Ascending aorta (tissue), 2 donors: Measurements from ENCODE around the gene KIFC3. TPM values are rescaled to one million over a fixed set of nuclear protein-coding genes. Genes with fewer than 3 reads are reported as not detected.
"Not testable (repeated sequence)": the region's sequence is repeated elsewhere in the genome, so short reads cannot be mapped to it uniquely, and the experiment has no call there.

Source experiments
- DNase-seq, 2 donors: peaks; one replicate each; pipeline ENCODE4 v3.0.0-alpha.2; 2019; ENCODE audit warnings: low spot score in 2 of 2
- H3K27ac ChIP-seq, 2 donors: fragments of 200-600 bp; sonication (generic); one replicate each; pipeline ENCODE4 v1.5.1; 2016 to 2017; ENCODE audit warnings: mild to moderate bottlenecking in 1 of 2
- H3K27me3 ChIP-seq: fragments of 200-600 bp; sonication (generic); one replicate; pipeline ENCODE4 v1.5.1; 2017
- H3K36me3 ChIP-seq, 2 donors: fragments of 200-600 bp; sonication (generic); one replicate each; pipeline ENCODE4 v1.5.1; 2016
- H3K4me1 ChIP-seq, 2 donors: fragments of 200-600 bp; sonication (generic); one replicate each; pipeline ENCODE4 v1.5.1; 2016 to 2017; ENCODE audit warnings: mild to moderate bottlenecking in 1 of 2
- H3K4me3 ChIP-seq, 2 donors: fragments of 200-600 bp; sonication (generic); one replicate each; pipeline ENCODE4 v1.5.1; 2016 to 2017; ENCODE audit warnings: mild to moderate bottlenecking in 1 of 2
- H3K9me3 ChIP-seq, 2 donors: fragments of 200-600 bp; sonication (generic); one replicate each; pipeline ENCODE4 v1.5.1; 2016
- CTCF ChIP-seq, 3 experiments: fragments of 200-600 bp in 2 of 3; fragments of 450-650 bp in 1 of 3; sonication (generic) in 2 of 3; IDR thresholded peaks; one replicate each; pipeline ENCODE4 v1.5.1; 2016 to 2019; ENCODE audit warnings: antibody characterized with exemption in 3 of 3, mild to moderate bottlenecking in 1 of 3, moderate library complexity in 1 of 3
- intact Hi-C: fragments of 100-400 bp; cut with DNase I; formaldehyde crosslinking; loops from one replicate; pipeline ENCODE4 v1.15.1; 2023
- total RNA-seq: library from RNA; depleted of rRNA; stranded (reverse); fragments of >200 nt; gene quantifications from one replicate; pipeline ENCODE4 v1.1.0, GENCODE V29; 2016

Gene KIFC3
- total RNA-seq, 1 donor from 2014 or later: 54.9 TPM

GRCh38 chr16:57747496-57747895 is 54.8 kb downstream of the KIFC3 start:
- H3K4me1 ChIP-seq: no peaks in the 10 kb centered on the region
- DNase-seq: no peak
- no peak overlapping the region for H3K27ac ChIP-seq
- no peaks in the 10 kb centered on the region for H3K9me3 ChIP-seq
- H3K27me3 ChIP-seq: no peaks in the 10 kb centered on the region
- H3K36me3 ChIP-seq: peaks cover 11 to 25% of the 10 kb centered on the region in 2 donors
- no peak for TF ChIP-seq CTCF (IDR thresholded peaks at IDR 0.05)
- H3K4me3 ChIP-seq: no peak overlapping the region
- intact Hi-C loops: no loop called here

GRCh38 chr16:57747091-57747490 is 55.2 kb downstream of the KIFC3 start:
- H3K27me3 ChIP-seq: no peaks in the 10 kb centered on the region
- no peak overlapping the region for H3K4me3 ChIP-seq
- H3K36me3 ChIP-seq: peaks cover 11 to 21% of the 10 kb centered on the region in 2 donors
- TF ChIP-seq CTCF (IDR thresholded peaks at IDR 0.05): no peak
- H3K4me1 ChIP-seq: no peaks in the 10 kb centered on the region
- no peak for DNase-seq
- no peak overlapping the region for H3K27ac ChIP-seq
- no peaks in the 10 kb centered on the region for H3K9me3 ChIP-seq
- intact Hi-C loops: no loop called here

- H3K4me3 ChIP-seq, DNase-seq, intact Hi-C loops, H3K27ac ChIP-seq, H3K27me3 ChIP-seq, H3K4me1 ChIP-seq, H3K9me3 ChIP-seq: not testable (repeated sequence)
- peaks cover 11 to 13% of the 10 kb centered on the region in 2 donors for H3K36me3 ChIP-seq
Measured at GRCh38 chr16:57746316-57746715, 56.0 kb downstream of the KIFC3 start.

- Histone ChIP-seq H3K27ac (no peak overlapping the region), H3K4me3 (no peak overlapping the region), H3K4me1 (no peaks in the 10 kb centered on the region), H3K9me3 (no peaks in the 10 kb centered on the region), H3K27me3 (no peaks in the 10 kb centered on the region), H3K36me3 (peaks cover 10 to 11% of the 10 kb centered on the region in 2 donors)
- intact Hi-C loops: no loop called here
- TF ChIP-seq CTCF (IDR thresholded peaks at IDR 0.05): no peak
- DNase-seq: no peak
Measured at GRCh38 chr16:57745768-57746167, 56.5 kb downstream of the KIFC3 start.

GRCh38 chr16:57744642-57744903 is 57.7 kb downstream of the KIFC3 start:
- no peak overlapping the region for H3K4me3 ChIP-seq
- H3K9me3 ChIP-seq: no peaks in the 10 kb centered on the region
- H3K4me1 ChIP-seq: no peaks in the 10 kb centered on the region
- no peak overlapping the region for H3K27ac ChIP-seq
- intact Hi-C loops: no loop called here
- no peak for DNase-seq
- H3K27me3 ChIP-seq: no peaks in the 10 kb centered on the region
- peaks cover 10 to 11% of the 10 kb centered on the region in 2 donors for H3K36me3 ChIP-seq
- TF ChIP-seq CTCF (IDR thresholded peaks at IDR 0.05): no peak

GRCh38 chr16:57743886-57744641 is 58.2 kb downstream of the KIFC3 start:
- Histone ChIP-seq H3K4me3 (no peak overlapping the region), H3K9me3 (no peaks in the 10 kb centered on the region), H3K27me3 (no peaks in the 10 kb centered on the region), H3K36me3 (peaks cover 10 to 11% of the 10 kb centered on the region in 2 donors), H3K4me1 (no peaks in the 10 kb centered on the region), H3K27ac (no peak overlapping the region)
- intact Hi-C loops: no loop called here
- no peak for TF ChIP-seq CTCF (IDR thresholded peaks at IDR 0.05)
- no peak for DNase-seq
